Right lobe of liver (tissue), 6 donors: ENCODE data around the gene ZFAND3. TPM values are rescaled to one million over a fixed set of nuclear protein-coding genes. Genes with fewer than 3 reads are reported as not detected.

Source experiments
- ATAC-seq, 4 donors: fragments of 200-7000 bp; cut with Tn5 transposase; one replicate each; pipeline ENCODE4 v1.9.1; 2020; ENCODE audit warnings: mild to moderate bottlenecking in 4 of 4, moderate library complexity in 4 of 4
- DNase-seq, 3 donors: peaks; one replicate each; pipeline ENCODE4 v3.0.0-alpha.2; 2020
- H3K27ac ChIP-seq, 3 donors: fragments of 200-600 bp; one replicate each; pipeline ENCODE4 v1.8.0; 2022
- H3K27me3 ChIP-seq, 2 donors: fragments of 200-600 bp; one replicate each; pipeline ENCODE4 v1.8.0; 2022
- H3K36me3 ChIP-seq, 4 donors: fragments of 200-600 bp; sonication (generic) in 1 of 4; one replicate each; pipeline versions ENCODE4 v1.5.1 to v1.8.0; 2017 to 2022; ENCODE audit warnings: control low read depth in 1 of 4
- H3K4me1 ChIP-seq, 4 donors: fragments of 200-600 bp; sonication (generic) in 1 of 4; one replicate each; pipeline versions ENCODE4 v1.5.1 to v1.8.0; 2017 to 2022; ENCODE audit warnings: control low read depth in 1 of 4
- H3K4me3 ChIP-seq, 3 donors: fragments of 200-600 bp; one replicate each; pipeline ENCODE4 v1.8.0; 2022
- H3K9me3 ChIP-seq, 4 donors: fragments of 200-600 bp; sonication (generic) in 1 of 4; one replicate each; pipeline versions ENCODE4 v1.5.1 to v1.8.0; 2017 to 2022; ENCODE audit warnings: control low read depth in 1 of 4
- CTCF ChIP-seq, 4 donors: fragments of 200-600 bp in 3 of 4; fragments of 450-650 bp in 1 of 4; IDR thresholded peaks; one replicate each; pipeline versions ENCODE4 v1.5.1 to v1.8.0; 2016 to 2022; ENCODE audit warnings: antibody characterized with exemption in 4 of 4, mild to moderate bottlenecking in 2 of 4
- POLR2A ChIP-seq: fragments of 450-650 bp; IDR thresholded peaks from one replicate; pipeline ENCODE4 v1.6.1; 2017; ENCODE audit warnings: antibody characterized with exemption, mild to moderate bottlenecking
- WGBS: methylation state at CpG from one replicate; pipeline ENCODE4 v1.1.6; 2018; ENCODE audit warnings: low coverage, low lambda C conversion rate; ENCODE audit not compliant: insufficient coverage; ENCODE audit errors: missing lambda C conversion rate; 5-methylcytosine and 5-hydroxymethylcytosine counted together
- intact Hi-C, 2 donors: fragments of 100-400 bp; cut with DNase I; formaldehyde crosslinking; loops; one replicate each; pipeline versions ENCODE4 v1.11.2 to v1.14.1; 2022
- total RNA-seq, 6 experiments: library from RNA; depleted of rRNA in 2 of 6; stranded (reverse); fragments of >200 nt in 2 of 6; fragmentation: NEBNext Ultra II Directional in 3 of 6; extraction: Animal tissue kit (Norgen Biotek cat#: 25700) in 3 of 6; gene quantifications; one replicate each; pipeline versions ENCODE4 v1.1.0 to v1.2.4, GENCODE V29; 2016 to 2023
- donor health status: DM: no; HTN: yes; CAD: no.
- donor health status: DM: no; HTN: no; CAD: no.
- donor health status: DM: no; HTN: no; CAD: no.
- donor health status: DM: no; HTN: yes; CAD: no.
- donor health status: DM: no; HTN: yes; CAD: no.

The ZFAND3 gene
- total RNA-seq, 6 experiments from 2014 or later = 43.1 to 66.5 (median 53.2) TPM

- no peaks in the 10 kb centered on the region for H3K9me3 ChIP-seq
- H3K4me3 ChIP-seq = no peak overlapping the region
- no peaks in the 10 kb centered on the region for H3K27me3 ChIP-seq
- peaks cover 0 to 3% (median 0%) of the 10 kb centered on the region in 4 donors for H3K36me3 ChIP-seq
- DNase-seq (no peak), ATAC-seq (peak in 1 of 4 donors; percentile 58)
- 75% methylated on average over 2 of the region's 3 CpGs for WGBS
- H3K27ac ChIP-seq = no peak overlapping the region
- intact Hi-C loops = no loop called here
- H3K4me1 ChIP-seq = peaks cover 0 to 10% (median 0%) of the 10 kb centered on the region in 4 donors
- TF ChIP-seq POLR2A (no peak), CTCF (IDR thresholded peaks at IDR 0.05) (no peak)
Measured at GRCh38 chr6:37965964-37966676, 146.6 kb downstream of the ZFAND3 start.

- 77% methylated on average over 1 of the region's 1 CpG for WGBS
- TF ChIP-seq POLR2A (no peak), CTCF (IDR thresholded peaks at IDR 0.05) (no peak)
- no peak for DNase-seq
- H3K27ac ChIP-seq = no peak overlapping the region
- H3K27me3 ChIP-seq = no peaks in the 10 kb centered on the region
- ATAC-seq = peak in 1 of 4 donors; percentile 36
- peaks cover 0 to 3% (median 0%) of the 10 kb centered on the region in 4 donors for H3K36me3 ChIP-seq
- no peaks in the 10 kb centered on the region for H3K9me3 ChIP-seq
- H3K4me1 ChIP-seq = peaks cover 0 to 10% (median 0%) of the 10 kb centered on the region in 4 donors
- no peak overlapping the region for H3K4me3 ChIP-seq
- intact Hi-C loops = no loop called here
Measured at GRCh38 chr6:37966801-37967200, 147.3 kb downstream of the ZFAND3 start.

- H3K27ac ChIP-seq = no peak overlapping the region
- no peak overlapping the region for H3K4me3 ChIP-seq
- H3K36me3 ChIP-seq = peaks cover 0 to 1% (median 0%) of the 10 kb centered on the region in 4 donors
- TF ChIP-seq CTCF (IDR thresholded peaks at IDR 0.05) (no peak), POLR2A (no peak)
- peaks cover 0 to 10% (median 0%) of the 10 kb centered on the region in 4 donors for H3K4me1 ChIP-seq
- ATAC-seq = no peak
- intact Hi-C loops = no loop called here
- H3K27me3 ChIP-seq = no peaks in the 10 kb centered on the region
- 94% methylated on average over 1 of the region's 1 CpG for WGBS
- no peak for DNase-seq
- no peaks in the 10 kb centered on the region for H3K9me3 ChIP-seq
Measured at GRCh38 chr6:37967651-37968050, 148.1 kb downstream of the ZFAND3 start.

DNA sequence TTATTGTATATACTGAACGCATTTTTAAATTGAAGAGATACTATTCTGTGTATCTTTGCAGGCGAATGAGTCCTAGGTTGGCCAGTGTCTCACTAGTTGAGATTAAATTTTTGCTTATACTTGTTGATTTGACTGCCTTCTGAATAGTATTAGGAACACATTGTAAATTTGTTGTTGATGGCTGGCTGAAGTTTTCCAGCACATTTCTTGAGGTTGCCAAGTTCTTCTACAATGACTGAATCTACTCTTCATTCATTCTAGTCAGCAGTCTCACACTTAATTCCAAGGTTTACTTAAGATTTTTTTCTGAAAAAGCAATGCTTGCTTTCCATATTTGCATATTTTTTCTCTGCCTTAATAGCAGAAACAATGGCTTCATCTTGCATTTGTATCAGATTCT lies 151.7 kb downstream of the ZFAND3 start:
- TF ChIP-seq CTCF (IDR thresholded peaks at IDR 0.05) (no peak), POLR2A (no peak)
- H3K27me3 ChIP-seq = no peaks in the 10 kb centered on the region
- intact Hi-C loops = no loop called here
- no peaks in the 10 kb centered on the region for H3K9me3 ChIP-seq
- no peak overlapping the region for H3K4me3 ChIP-seq
- ATAC-seq (no peak), DNase-seq (no peak)
- peaks cover 0 to 3% (median 0%) of the 10 kb centered on the region in 4 donors for H3K4me1 ChIP-seq
- WGBS = 93% methylated on average over 2 of the region's 2 CpGs
- H3K36me3 ChIP-seq = no peaks in the 10 kb centered on the region
- H3K27ac ChIP-seq = no peak overlapping the region
